Activated effector memory CD4-positive, alpha-beta T cell treated with Interleukin-2 at 50 U/mL for 16 hours (primary cell): ENCODE measurements around the gene ACTL6A.

Source experiments
- DNase-seq: peaks from one replicate; pipeline ENCODE4 v3.0.0-alpha.2; 2020

Gene ACTL6A

DNA sequence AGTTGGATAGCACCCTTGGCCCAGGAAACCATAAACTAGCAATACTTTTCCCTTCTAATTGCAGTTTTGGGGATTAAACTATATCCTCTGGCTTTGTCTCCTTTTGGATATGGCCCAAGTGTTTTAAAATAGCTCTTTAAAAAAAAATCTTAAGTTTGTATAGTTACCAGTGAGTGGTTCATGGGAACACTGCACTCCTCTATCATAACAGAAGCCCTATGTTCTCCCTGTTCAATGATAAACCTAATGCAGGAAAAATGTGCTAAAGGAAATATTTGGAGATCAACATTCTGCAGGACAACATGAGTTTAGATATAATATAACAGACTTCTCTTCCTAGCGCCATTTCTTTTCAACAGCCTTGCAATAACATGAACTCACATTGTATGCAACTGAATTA lies 28.6 kb downstream of the ACTL6A start:
- no peak for DNase-seq

- no peak for DNase-seq
Measured at GRCh38 chr3:179599531-179599930, 36.8 kb downstream of the ACTL6A start.

DNA sequence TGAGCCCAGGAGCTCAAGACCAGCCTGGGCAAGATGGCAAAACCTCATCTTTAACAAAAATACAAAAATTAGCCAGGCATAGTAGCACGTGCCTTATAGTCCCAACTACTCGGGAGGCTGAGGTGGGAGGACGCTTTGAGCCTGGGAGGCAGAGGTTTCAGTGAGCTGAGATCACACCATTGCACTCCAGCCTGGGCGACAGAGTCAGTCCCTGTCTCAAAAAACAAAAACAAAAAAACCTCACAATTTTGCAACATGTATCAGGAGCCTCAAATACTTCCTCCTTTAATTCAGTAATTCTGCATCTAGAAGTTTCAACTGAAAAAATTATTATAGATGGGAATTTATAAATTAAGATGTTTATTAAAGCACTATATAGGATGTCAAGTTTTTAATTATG lies 40.6 kb downstream of the ACTL6A start:
- no peak for DNase-seq

DNA sequence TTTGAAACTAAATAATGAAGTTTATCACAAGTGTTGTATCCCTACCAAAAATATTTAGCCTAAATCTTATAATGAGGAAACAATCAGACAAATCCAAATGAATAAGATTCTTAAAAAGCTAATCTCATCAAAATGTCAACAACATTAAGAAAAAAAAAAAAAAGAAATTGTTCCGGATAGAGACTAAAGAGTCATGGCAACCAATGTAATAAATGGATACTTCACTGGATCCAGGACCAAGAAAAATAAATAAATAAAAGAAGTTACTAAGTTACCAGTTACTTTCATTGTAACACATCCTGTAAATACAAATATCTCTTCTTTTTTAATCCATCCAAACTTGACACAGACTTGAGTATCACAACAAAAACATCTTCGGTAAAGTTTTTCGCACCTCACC lies 41.1 kb downstream of the ACTL6A start:
- no peak for DNase-seq

DNA sequence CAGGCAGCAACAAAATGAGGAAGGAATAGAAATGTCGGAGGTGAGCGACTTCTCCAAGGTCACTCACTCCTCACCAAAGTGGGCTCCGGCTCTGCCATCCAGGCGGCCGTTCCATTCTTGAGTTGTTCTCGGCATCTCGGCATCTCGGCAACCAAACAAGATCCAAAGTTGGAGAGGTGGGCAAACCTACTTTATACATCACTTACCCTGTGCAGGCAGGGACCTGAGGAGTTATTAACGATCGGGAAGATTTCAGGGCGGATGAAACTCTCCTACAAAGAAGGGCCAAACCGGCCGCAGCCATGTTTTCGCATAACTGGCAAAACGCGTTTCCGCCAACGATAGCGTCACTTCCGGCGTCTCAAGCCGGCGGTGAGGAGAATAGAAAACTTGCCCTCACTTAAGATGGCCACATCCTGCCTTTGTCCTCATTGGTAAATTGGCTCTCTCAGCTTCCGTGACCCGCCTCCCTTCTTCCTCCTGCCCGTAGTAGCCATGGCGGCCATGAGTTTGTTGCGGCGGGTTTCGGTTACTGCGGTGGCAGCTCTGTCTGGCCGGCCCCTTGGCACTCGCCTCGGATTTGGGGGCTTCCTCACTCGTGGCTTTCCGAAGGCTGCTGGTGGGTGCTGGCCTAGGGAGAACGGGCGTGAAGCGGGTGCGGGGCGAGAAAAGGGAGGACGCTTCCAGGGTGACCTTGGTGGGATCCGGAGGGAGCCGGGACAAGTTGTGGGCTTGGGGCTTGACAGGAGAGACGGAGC lies 41.8 kb downstream of the ACTL6A start, which contains the start of the genes MRPL47 and NDUFB5:
MRPL47 (minus strand) TSS at position 318 of the 758 bp plus-strand sequence; CDS start at position 304, 14 bp downstream.
NDUFB5 (plus strand) TSS at position 474 of the 758 bp plus-strand sequence; CDS start at position 496, 22 bp downstream.
- peak; percentile 87 for DNase-seq

DNA sequence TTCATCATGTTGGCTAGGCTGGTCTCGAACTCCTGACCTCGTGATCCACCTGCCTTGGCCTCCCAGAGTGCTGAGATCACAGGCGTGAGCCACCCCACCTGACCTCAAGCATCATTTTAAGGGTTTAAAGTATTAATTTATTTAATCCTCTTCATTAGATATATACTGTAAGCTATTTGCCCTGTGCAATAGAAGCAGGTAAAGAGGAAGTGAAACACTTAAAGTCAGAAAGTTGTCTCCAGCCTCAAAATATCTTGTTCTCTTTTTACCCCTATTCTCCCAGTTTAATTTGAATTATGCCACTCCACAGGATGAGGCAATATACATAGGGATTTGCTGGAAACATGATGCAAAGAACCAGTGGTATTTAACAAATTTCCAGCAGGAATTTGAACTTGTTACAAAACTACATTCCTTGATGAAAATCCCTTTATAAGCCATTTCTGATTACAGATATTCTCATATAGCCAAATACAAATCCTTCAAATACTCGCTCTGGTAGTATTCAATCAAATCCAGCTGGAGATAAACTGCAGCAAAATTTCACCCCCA lies 43.9 kb downstream of the ACTL6A start:
- no peak for DNase-seq

DNA sequence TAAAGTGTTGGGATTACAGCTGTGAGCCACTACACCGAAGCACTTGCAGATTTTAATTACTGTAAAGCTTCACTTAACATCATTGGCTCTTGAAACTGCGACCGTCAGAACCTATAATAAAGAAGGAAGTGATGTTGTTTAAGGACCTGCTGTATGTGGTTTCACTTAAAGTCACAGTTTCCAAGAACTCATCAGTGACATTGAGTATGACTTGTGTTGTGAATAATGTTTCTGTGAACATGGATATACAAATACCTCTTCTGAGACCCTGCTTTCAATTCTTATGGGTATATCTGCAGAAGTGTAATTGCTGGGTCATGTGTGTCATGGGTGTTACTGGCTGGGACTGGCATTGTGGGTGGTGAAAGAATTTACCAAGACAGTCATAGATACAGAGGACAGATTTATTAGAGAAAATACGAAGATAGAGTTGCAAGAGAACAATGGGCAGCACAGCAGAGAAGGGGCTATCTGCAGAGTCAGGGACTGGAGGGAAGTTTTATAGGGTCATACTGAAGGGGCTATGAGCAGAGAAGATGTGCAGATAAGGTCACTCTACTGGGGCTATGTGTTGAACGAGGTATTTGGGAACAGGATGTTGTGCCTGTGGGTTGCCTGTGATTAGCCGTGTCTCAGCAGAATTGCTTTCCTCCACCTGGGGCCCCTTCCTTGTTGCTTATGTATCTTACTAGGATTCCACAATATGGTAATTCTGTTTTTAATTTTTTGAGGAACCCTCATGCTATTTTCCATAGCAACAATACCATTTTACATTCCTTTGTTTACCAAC lies 46.4 kb downstream of the ACTL6A start:
- DNase-seq: no peak

- DNase-seq: no peak
Measured at GRCh38 chr3:179610066-179610465, 47.3 kb downstream of the ACTL6A start.

DNA sequence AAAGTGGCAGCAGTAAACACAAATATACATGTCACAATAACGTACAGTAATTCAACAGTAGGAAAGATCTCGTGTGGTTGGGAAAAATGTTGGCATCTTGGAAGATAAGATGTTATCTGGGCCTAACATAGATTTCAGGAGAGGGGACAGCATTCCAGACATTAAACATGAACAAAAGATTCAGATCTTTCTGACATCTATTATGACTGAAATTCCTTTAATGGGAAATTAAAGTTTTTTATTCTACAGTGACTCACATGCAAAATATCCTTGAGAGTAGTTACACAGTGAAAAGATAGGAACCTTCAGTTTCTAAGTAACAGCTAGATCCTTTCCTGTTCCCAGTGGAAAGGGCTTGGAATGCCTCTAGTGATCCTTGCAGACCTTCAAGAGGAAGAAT lies 51.1 kb downstream of the ACTL6A start:
- DNase-seq: no peak

- DNase-seq: no peak
Measured at GRCh38 chr3:179615458-179616173, 52.9 kb downstream of the ACTL6A start.

- no peak for DNase-seq
Measured at GRCh38 chr3:179622023-179622422, 59.3 kb downstream of the ACTL6A start.

DNA sequence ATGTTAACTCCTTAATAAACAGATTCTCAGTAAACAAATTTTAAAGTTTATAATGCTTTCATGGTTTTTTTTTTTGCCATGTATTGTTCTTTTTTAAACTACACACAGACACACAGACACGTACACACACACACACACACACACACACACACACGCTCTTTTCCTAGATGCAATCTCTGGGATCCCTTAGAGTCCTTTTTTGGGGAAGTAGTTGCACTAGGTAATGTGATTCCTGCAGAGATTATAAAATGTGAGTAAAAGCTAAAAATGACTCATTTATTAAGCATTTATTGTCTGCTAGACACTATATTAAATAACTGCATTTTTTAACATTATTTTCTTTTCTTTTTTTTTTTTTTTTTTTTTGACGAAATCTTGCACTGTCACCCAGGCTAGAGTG lies 61.7 kb downstream of the ACTL6A start:
- DNase-seq: no peak

GRCh38 chr3:179630753-179631451 lies 68.2 kb downstream of the ACTL6A start:
- no peak for DNase-seq
